Activated naive CD8-positive, alpha-beta T cell treated with anti-CD3 and anti-CD28 coated beads, Interleukin-2, amount 50 U/mL, for 16 hours (primary cell): ENCODE results near the gene TTC34.
"Not testable (repeated sequence)": the region's sequence is repeated elsewhere in the genome, so short reads cannot be mapped to it uniquely, and the experiment has no call there.

Experiments used
- DNase-seq: peaks from one replicate; pipeline ENCODE4 v3.0.0-alpha.2; 2020; ENCODE audit warnings: low read depth, low spot score

The TTC34 gene

DNA sequence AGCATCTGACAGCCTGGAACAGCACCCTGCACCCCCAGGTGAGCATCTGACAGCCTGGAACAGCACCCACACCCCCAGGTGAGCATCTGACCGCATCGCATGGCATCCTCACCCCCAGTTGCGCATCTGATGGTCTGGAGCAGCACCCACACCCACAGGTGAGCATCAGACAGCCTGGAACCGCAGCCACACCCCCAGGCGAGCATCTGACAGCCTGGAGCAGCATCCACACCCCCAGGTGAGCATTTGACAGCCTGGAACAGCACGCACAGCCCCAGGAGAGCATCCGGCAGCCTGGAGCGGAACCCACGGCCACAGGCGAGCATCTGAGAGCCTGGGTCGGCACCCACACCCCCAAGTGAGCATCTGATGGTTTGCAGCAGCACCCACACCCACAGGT lies 118.6 kb downstream of the TTC34 start:
- not testable (repeated sequence) for DNase-seq

DNA sequence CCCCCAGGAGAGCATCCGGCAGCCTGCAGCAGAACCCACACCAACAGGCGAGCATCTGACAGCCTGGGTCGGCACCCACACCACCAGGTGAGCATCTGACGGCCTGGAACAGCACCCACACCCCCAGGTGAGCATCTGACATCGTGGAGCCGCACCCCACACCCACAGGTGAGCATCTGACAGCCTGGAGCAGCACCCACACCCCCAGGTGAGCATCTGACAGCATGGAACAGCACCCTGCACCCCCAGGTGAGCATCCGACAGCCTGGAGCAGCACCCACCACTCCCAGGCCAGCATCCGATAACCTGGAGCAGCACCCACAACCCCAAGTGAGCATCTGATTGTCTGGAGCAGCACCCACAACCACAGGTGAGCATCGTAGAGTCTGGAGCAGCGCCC lies 124.8 kb downstream of the TTC34 start:
- not testable (repeated sequence) for DNase-seq

DNA sequence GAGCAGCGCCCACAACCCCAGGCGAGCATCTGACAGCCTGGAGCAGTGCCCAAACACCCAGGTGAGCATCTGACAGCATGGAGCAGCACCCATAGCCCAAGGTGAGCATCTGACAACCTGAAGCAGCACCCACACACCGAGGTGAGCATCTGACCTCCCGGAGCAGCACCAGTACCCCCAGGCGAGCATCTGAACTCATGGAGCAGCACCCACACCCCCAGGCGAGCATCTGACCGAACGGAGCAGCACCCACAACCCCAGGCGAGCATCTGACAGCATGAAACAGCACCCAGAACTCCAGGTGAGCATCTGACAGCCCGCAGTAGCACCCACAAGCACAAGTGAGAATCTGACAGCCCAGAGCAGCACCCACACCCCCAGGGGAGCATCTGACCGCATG lies 129.8 kb downstream of the TTC34 start:
- DNase-seq, result not testable (repeated sequence)

DNA sequence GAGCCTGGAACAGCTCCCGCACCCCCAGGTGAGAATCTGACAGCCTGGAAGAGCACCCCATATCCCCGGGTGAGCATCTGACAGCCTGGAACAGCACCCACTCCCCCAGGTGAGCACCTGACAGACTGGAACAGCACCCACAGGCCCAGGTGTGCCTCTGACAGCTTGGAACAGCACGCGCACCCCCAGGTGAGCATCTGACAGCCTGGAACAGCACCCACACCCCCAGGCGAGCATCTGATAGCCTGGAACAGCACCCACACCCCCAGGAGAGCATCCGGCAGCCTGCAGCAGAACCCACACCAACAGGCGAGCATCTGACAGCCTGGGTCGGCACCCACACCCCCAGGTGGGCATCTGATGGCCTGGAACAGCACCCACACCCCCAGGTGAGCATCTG lies 141.7 kb downstream of the TTC34 start:
- DNase-seq, result not testable (repeated sequence)

DNA sequence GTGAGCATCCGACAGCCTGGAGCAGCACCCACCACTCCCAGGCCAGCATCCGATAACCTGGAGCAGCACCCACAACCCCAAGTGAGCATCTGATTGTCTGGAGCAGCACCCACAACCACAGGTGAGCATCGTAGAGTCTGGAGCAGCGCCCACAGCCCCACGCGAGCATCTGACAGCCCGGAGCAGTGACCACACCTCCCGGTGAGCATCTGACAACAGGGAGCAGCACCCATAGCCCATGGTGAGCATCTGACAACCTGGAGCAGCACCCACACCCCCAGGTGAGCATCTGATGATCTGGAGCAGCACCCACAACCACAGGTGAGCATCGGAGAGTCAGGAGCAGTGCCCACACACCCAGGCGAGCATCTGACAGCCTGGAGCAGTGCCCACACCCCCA lies 143.6 kb downstream of the TTC34 start:
- not testable (repeated sequence) for DNase-seq

DNA sequence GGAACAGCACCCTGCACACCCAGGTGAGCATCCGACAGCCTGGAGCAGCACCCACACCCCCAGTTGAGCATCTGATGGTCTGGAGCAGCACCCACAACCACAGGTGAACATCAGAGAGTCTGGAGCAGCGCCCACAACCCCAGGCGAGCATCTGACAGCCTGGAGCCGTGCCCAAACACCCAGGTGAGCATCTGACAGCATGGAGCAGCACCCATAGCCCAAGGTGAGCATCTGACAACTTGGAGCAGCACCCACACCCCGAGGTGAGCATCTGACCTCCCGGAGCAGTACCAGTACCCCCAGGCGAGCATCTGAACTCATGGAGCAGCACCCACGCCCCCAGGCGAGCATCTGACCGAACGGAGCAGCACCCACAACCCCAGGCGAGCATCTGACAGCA lies 144.4 kb downstream of the TTC34 start:
- DNase-seq, result not testable (repeated sequence)

DNA sequence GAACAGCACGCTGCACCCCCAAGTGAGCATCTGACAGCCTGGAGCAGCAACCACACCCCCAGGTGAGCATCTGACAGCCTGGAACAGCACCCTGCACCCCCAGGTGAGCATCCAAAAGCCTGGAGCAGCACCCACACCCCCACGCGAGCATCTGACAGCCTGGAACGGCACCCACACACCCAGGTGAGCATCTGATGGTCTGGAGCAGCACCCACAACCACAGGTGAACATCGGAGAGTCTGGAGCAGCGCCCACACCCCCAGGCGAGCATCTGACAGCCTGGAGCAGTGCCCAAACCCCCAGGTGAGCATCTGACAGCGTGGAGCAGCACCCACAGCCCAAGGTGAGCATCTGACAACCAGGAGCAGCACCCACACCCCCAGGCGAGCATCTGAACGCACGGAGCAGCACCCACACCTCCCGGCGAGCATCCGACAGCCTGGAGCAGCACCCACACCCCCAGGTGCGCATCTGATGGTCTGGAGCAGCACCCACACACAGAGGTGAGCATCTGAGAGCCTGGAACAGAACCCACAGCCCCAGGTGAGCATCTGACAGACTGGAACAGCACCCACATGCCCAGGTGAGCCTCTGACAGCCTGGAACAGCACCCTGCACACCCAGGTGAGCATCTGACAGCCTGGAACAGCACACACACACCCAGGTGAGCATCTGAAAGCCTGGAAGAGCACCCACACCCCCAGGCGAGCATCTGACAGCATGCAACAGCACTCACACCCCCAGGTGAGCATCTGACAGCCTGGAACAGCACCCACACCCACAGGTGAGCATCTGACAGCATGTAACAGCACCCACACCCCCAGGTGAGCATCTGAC lies 145.7 kb downstream of the TTC34 start:
- not testable (repeated sequence) for DNase-seq

DNA sequence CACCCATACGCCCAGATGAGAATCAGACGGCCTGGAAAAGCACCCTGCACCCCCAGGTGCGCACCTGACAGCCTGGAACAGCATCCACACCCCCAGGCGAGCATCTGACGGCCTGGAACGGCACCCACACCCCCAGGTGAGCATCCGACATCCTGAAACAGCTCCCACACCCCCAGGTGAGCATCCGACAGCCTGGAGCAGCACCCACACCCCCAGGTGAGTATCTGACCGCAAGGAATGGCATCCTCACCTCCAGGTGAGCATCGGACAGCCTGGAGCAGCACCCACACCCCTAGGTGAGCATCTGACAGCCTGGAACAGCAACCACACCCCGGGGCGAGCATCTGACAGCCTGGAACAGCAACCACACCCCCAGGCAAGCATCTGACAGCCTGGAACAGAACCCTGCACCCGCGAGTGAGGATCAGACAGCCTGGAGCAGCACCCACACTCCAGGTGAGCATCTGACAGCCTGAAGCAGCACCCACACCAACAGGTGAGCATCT lies 147.0 kb downstream of the TTC34 start:
- DNase-seq, result not testable (repeated sequence)

DNA sequence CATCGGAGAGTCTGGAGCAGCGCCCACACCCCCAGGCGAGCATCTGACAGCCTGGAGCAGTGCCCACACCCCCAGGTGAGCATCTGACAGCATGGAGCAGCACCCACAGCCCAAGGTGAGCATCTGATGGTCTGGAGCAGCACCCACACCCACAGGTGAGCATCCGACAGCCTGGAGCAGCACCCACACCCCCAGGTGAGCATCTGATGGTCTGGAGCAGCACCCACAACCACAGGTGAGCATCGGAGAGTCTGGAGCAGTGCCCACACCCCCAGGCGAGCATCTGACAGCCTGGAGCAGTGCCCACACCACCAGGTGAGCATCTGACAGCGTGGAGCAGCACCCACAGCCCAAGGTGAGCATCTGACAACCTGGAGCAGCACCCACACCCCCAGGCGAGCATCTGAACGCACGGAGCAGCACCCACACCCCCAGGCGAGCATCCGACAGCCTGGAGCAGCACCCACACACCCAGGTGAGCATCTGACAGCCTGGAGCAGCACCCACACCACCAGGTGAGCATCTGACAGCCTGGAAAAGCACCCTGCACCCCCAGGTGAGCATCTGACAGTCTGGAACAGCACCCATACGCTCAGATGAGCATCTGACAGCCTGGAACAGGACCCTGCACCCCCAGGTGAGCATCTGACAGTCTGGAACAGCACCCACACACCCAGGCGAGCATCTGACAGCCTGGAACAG lies 147.6 kb downstream of the TTC34 start:
- DNase-seq, result not testable (repeated sequence)

DNA sequence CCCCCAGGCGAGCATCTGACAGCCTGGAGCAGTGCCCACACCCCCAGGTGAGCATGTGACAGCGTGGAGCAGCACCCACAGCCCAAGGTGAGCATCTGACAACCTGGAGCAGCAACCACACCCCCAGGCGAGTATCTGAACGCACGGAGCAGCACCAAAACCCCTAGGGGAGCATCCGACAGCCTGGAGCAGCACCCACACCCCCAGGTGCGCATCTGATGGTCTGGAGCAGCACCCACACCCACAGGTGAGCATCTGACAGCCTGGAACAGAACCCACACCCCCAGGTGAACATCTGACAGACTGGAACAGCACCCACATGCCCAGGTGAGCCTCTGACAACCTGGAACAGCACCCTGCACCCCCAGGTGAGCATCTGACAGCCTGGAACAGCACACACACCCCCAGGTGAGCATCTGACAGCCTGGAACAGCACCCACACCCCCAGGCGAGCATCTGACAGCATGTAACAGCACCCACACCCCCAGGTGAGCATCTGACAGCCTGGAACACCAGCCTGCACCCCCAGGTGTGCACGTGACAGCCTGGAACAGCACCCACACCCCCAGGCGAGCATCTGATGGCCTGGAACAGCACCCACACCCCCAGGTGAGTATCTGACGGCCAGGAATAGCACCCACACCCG lies 148.4 kb downstream of the TTC34 start:
- not testable (repeated sequence) for DNase-seq

DNA sequence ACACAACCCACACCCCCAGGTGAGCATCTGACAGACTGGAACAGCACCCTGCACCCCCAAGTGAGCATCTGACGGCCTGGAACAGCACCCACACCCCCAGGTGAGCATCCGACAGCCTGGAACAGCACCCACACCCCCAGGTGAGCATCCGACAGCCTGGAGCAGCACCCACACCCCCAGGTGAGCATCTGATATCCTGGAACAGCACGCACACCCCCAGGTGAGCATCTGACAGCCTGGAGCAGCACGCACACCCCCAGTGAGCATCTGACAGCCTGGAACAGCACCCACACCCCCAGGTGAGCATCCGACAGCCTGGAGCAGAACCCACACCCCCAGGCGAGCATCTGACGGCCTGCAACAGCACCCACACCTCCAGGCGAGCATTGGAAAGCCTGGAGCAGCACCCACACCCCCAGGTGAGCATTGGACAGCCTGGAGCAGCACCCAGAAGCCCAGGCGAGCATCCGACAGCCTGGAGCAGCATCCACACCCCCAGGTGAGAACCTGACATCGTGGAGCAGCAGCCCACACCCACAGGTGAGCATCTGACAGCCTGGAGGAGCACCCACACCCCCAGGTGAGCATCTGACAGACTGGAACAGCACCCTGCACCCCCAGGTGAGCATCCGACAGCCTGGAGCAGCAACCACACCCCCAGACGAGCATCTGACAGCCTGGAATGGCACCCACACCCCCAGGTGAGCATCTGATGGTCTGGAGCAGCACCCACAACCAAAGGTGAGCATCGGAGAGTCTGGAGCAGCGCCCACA lies 149.2 kb downstream of the TTC34 start:
- DNase-seq, result not testable (repeated sequence)

DNA sequence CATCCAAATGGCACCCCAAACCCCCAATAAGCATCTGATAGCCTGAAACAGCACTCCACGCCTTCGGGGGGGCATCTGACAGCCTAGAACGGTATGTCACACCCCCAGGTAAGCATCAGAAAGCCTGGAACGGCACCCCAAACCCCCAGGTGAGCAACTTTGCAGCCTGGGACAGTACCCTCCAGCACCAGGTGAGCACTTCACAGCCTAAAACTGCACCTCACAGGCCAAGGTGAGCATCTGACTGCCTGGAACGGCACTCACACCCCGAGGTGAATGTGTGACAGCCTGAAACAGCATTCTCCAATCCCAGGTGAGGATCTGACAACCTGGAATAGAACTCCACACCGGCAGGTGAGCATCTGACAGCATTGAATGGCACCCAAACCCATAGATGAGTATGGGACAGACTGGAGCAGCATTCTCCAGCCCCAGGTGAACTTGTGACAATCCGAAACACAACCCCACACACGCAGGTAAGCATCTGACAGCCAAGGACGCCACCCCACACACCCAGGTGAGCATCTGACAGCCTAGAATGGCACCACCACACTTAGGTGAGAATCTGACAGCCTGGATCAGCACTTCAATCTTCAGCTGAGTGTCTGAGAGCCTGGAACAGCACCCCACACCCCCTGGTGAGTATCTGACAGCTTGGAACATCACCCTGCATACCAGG lies 150.4 kb downstream of the TTC34 start:
- no peak for DNase-seq

DNA sequence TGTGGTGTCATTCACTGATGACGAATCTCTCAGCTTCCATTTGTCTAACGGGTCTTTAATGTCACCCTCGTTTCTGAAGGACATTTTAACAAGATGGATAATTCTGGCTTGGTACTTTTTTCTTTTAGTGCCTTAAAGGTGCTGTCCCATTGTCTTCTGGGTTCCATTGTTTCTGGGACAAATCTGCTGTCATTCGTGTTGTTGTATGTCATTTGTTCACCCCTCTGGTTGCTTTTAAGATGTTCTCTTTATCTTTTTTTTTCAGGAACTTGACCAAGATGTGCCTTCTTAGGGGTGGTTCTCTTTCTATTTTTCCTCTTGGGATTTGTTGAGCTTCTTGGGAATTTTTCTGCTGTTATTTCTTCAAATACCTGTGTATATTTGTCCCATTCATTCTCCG lies 154.7 kb downstream of the TTC34 start:
- no peak for DNase-seq

DNA sequence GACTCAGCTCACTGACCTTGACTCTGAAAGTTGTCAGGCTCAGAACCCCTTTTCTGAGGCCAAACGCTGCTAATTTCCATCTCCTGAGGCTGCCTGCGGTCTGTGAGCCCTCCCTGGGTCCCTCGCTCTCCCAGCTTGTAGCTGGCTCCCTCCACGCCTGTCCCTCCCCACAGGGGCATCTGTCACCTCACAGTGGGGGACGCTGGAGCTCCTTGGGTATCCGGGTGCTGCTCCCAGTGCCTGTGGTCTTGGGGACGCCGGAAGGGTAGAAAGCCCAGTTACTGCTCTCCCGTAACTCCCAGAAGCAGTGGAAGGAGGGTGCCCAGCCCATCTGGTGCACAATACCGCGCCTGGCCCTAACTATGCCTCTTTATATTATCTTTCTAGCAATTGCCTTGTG lies 155.7 kb downstream of the TTC34 start:
- no peak for DNase-seq

DNA sequence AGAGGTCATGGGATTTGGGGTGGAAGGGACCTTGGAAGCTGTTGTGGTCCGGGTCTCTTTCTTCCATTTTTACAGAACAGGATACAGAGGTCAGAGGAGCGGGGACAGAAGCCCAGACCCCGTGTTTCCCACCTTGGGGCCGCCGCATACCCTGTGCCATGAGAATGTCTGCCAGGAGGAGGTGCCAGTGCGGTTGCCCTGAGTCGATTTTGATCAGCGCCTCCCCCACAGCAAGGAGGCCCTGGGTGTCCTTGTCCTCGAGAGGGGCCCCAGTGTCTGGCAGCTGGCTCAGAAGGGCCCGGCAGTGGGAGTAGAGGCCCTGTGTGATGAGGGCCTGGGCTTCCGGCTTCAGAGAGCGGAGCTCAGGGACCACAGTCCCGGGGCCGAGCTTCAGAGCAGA lies 156.3 kb downstream of the TTC34 start:
- no peak for DNase-seq

DNA sequence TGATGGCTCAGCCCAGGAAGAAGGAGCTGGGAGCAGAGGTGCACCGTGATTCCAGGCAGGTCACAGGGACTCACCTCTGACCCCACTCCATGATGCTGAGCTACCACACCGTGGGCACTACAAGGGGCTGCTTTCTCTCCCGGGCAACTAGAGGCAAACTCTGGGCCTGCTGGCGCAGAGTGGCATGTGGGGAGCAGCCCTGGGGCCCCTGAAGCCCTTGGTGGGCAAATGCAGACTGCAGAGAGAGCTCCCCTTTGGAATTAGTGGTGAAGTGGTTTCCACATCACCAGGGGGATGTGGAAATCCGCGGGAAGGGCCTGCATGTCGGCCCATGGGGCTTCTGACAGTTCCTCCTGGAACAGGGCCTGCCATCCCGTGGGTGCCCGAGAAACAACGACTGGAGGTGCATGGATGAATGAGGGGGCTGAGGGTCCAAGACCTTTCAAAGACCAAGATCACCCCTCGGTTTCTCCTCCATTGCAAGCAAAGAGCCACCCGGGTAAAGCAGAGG lies 156.8 kb downstream of the TTC34 start:
- DNase-seq, result no peak

DNA sequence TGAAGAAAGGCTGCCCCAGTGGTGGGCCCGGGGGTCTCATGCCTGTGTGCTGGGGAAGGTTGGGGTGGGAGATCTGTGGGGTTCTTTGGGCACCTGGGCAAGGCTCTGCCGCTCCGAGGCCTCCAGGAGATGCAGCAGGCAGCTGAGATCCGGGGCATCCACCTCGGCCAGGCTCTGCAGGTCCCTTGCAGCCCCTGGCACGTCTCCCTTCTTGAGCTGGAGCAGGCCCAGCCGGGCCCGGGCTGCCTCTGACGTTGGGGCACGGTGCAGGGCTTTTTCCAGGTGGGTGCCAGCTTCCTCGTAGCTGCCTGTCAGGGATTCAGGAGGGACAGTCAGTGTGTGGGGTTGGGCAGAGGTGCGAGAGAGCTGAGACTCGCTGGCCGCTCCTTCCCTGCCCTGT lies 157.3 kb downstream of the TTC34 start:
- no peak for DNase-seq

DNA sequence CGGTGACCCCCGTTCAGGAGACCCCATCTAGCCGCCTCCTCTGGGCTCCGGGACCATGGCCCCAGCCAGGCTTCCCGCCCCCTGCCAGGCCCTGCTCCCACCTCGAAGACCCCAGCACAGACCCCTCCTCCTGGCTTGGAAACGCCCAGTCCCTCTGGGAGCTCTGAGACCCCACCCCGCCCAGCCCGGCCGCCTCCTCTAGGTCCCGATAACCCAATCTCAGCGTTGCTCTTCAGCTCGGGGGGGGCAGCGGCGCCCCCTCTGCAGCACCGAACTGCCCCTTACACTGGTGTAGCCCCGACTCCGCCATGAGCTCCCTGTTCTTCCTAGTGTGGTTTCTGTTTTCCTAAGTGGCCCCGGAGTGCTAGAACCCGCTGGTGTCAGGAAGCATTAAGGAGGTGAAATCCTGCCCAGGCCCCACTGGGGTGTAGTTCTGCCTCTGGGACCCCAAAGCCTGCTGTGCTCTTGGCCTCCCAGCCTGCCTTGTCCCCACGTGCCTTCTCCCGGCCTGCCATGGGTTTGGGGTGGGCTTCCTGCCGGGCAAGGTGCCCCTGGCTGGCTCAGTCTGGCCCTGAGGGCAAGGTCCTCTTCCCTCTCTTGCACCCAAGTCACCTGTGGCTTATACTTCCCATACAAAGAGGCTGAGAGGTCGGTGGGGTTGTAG lies 157.9 kb downstream of the TTC34 start:
- no peak for DNase-seq

DNA sequence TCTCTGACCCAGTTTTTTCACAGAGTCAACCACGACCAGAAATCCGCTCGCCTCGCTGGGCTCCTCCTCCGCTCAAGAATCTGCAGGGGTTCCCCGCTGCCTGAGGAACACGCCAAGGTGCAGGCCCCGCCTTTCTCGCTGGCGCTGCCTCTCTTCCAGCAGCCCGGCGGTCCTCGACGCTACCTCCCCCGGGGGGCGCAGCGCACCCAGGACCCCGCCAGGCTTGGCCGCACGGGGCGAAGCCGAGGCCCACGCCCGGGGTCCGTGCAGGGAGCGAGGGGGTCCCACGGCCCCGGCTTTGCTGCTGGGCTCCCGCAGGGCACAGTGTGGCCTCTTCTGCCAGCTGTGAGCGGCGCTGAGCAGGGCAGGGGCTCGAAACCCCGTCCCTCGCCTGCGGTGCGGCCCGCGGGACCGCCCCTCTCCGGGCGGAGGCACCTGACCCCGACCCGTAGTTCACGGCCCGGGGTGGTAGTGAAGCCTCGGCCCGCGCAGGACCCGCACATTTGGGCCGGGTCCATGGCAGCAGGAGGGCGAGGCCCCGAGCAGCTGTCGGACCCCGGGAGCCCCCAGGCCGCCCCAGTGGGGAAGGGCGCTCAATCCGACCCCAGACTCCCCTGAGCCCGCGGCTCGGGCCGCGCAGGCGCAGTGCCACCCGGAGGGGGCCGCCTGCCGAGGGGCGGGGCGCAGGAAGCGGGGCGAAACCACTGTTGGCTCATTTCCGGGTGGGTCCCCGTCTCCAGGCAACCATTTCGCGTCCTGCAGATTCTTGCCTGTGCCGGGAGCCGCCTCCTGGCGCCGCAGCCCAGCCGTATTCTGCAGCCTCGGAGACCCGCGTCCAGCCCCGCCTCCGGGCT lies 158.7 kb downstream of the TTC34 start:
- DNase-seq, result peak; percentile 91
